HG02943 (cell line): ENCODE data around the gene SLC9A4.

Source experiments
- ATAC-seq: cut with Tn5 transposase; IDR thresholded peaks from one replicate; pipeline ENCODE4 v1.9.1; 2021; ENCODE audit warnings: mild to moderate bottlenecking, low read depth, moderate library complexity; ENCODE audit not compliant: unreplicated experiment

Gene SLC9A4

GRCh38 chr2:102453501-102453900, 19.5 kb upstream of the SLC9A4 start:
- ATAC-seq = no peak

GRCh38 chr2:102455061-102455670, 17.9 kb upstream of the SLC9A4 start:
- ATAC-seq = no peak

- no peak for ATAC-seq
These were observed 12.6 kb upstream of the SLC9A4 start for GRCh38 chr2:102460467-102460866.

- no peak for ATAC-seq
These were observed 11.8 kb upstream of the SLC9A4 start for GRCh38 chr2:102461188-102461587.

- ATAC-seq = no peak
These were observed 9.9 kb upstream of the SLC9A4 start for GRCh38 chr2:102463160-102463559.

- no peak for ATAC-seq
These were observed 2.9 kb upstream of the SLC9A4 start for GRCh38 chr2:102470168-102470567.

GRCh38 chr2:102473631-102474030, 605 bp downstream of the SLC9A4 start:
- no peak for ATAC-seq

- ATAC-seq = no peak
These were observed 1.8 kb downstream of the SLC9A4 start for GRCh38 chr2:102474785-102475184.

- ATAC-seq = no peak
These were observed 5.9 kb downstream of the SLC9A4 start for GRCh38 chr2:102478686-102479470.

- ATAC-seq = no peak
These were observed 7.5 kb downstream of the SLC9A4 start for GRCh38 chr2:102480285-102481195.

- no peak for ATAC-seq
These were observed 8.9 kb downstream of the SLC9A4 start for GRCh38 chr2:102481931-102482330.

GRCh38 chr2:102483086-102483485, 10.1 kb downstream of the SLC9A4 start:
- ATAC-seq = no peak

GRCh38 chr2:102484310-102485061, 11.5 kb downstream of the SLC9A4 start:
- ATAC-seq = no peak

GRCh38 chr2:102485147-102485785, 12.2 kb downstream of the SLC9A4 start:
- ATAC-seq = no peak

- no peak for ATAC-seq
These were observed 14.1 kb downstream of the SLC9A4 start for GRCh38 chr2:102486941-102487702.

GRCh38 chr2:102487761-102488462, 14.9 kb downstream of the SLC9A4 start:
- ATAC-seq = no peak

GRCh38 chr2:102489646-102490045, 16.6 kb downstream of the SLC9A4 start:
- no peak for ATAC-seq

GRCh38 chr2:102492006-102492405, 19.0 kb downstream of the SLC9A4 start:
- no peak for ATAC-seq

GRCh38 chr2:102494570-102494969, 21.5 kb downstream of the SLC9A4 start:
- no peak for ATAC-seq
